Measurements from ENCODE around the gene MRPL44. TPM values are rescaled to one million over a fixed set of nuclear protein-coding genes. Genes with fewer than 3 reads are reported as not detected.
A peak's percentile ranks its signal among the peaks of the same experiment; 100 is the strongest.

The MRPL44 gene
- 12.8 and 17.8 TPM in 2 replicates for polyA plus RNA-seq (2011; rRNA removed)
- 3.3 and 4.3 TPM in 2 replicates for polyA minus RNA-seq (2011; rRNA and poly(A)+ RNA removed)

DNA sequence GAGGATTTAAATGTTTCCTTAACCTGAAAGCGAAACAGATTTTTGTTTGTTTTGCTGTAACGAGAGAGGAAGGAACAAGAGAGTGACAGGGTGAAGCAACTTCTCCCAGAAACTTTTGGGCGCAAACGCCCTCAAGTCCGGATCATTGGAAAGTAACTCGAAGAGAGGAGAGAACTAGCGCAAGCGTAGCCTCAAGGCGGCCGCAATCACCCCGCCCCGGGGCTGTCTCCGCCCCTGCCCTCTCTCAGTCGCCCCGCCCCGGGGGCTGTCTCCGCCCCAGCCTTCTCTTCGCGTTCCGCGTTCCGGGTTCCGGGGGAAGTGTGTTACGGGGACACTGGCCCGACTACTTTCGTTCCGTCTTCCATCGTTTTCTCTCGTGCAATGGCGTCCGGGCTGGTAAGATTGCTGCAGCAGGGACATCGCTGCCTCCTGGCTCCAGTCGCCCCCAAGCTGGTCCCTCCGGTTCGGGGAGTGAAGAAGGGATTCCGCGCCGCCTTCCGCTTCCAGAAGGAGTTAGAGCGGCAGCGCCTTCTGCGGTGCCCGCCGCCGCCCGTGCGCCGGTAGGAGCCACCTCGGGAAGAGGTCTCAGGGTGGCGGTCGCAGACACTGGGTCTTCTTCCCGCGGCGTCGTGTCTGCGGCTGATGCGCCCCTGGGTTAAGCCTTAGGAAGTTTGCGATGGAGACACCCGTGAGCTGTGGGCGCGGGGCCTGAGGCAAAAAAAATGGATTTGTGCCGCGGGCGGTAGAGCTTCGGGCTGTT, at the start of gene MRPL44:
Gene MRPL44 (plus strand): TSS at position 372 of the 760 bp plus-strand sequence. CDS start 10 bp downstream, at position 382.
- ChIA-PET POLR2A (no interaction called here), CTCF (interaction anchor here (0.9 to 2.6 kb wide), 3 partner anchors 13 to 327 kb away, joined by 3 to 19 read pairs (median 5); no protein-coding TSS in a partner anchor)
- H3K4me3 ChIP-seq (ENCODE audit: low read depth, low read length) = peak within 1 kb of the TSS; percentile 61
- peaks cover 4% of the 10 kb centered on the region for H3K36me3 ChIP-seq (ENCODE audit: control insufficient read depth, insufficient read depth, low read length)
- peak; percentile 67 for DNase-seq (ENCODE audit: low read depth)
- TF ChIP-seq, protein P1, sequence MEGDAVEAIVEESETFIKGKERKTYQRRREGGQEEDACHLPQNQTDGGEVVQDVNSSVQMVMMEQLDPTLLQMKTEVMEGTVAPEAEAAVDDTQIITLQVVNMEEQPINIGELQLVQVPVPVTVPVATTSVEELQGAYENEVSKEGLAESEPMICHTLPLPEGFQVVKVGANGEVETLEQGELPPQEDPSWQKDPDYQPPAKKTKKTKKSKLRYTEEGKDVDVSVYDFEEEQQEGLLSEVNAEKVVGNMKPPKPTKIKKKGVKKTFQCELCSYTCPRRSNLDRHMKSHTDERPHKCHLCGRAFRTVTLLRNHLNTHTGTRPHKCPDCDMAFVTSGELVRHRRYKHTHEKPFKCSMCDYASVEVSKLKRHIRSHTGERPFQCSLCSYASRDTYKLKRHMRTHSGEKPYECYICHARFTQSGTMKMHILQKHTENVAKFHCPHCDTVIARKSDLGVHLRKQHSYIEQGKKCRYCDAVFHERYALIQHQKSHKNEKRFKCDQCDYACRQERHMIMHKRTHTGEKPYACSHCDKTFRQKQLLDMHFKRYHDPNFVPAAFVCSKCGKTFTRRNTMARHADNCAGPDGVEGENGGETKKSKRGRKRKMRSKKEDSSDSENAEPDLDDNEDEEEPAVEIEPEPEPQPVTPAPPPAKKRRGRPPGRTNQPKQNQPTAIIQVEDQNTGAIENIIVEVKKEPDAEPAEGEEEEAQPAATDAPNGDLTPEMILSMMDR (IDR thresholded peaks at IDR 0.05; ENCODE audit: insufficient read depth, low read depth, low read length) = no peak
- H3K27me3 ChIP-seq (ENCODE audit: control insufficient read depth, insufficient read depth, low read length) = no peaks in the 10 kb centered on the region

DNA sequence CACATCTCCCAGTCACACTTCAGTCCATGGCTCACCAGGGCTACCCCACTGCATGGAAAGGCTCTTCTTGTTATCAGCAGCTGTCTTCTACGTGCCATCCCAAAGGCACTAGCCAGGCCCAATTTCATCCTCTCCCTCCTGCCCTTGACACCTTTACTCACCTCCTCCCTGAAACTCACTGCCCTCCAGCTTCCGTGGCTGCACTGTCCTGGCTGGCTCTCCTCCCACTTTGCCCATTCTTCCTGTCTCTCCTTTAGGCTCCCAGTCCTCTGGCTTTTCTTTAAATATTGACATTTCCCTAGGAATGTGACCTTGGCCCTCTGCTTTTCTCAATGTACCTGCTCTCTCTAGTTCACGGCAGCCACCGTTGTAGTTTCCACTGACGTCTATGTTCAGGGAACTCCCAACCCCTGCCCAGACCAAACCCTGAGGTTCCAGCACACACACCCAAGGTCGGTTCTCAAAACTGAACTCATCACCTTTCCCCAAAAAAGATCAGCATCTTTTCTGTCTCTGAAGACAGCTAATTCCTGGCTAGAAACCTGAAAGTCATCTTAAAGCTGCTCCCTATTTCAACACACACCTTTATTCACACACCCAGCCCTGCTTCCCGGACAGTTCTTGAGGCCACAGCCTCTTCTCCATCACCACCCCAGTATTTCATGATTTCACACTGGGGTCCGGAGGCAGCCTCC, 48.8 kb upstream of the MRPL44 start:
- TF ChIP-seq, protein P1 (IDR thresholded peaks at IDR 0.05; ENCODE audit: insufficient read depth, low read depth, low read length) = no peak
- CTCF ChIA-PET = interaction anchor here (0.6 to 1.2 kb wide), 2 partner anchors 12 to 15 kb away, joined by 3 read pairs; no protein-coding TSS in a partner anchor
- POLR2A ChIA-PET = no interaction called here
- peaks cover 3% of the 10 kb centered on the region; the same call in 1 of the 2 replicates for H3K36me3 ChIP-seq (ENCODE audit: control insufficient read depth, insufficient read depth, low read length)
- H3K4me3 ChIP-seq (ENCODE audit: low read depth, low read length) = no peak overlapping the region
- H3K27me3 ChIP-seq (ENCODE audit: control insufficient read depth, insufficient read depth, low read length) = no peaks in the 10 kb centered on the region
- DNase-seq (ENCODE audit: low read depth) = no peak

DNA sequence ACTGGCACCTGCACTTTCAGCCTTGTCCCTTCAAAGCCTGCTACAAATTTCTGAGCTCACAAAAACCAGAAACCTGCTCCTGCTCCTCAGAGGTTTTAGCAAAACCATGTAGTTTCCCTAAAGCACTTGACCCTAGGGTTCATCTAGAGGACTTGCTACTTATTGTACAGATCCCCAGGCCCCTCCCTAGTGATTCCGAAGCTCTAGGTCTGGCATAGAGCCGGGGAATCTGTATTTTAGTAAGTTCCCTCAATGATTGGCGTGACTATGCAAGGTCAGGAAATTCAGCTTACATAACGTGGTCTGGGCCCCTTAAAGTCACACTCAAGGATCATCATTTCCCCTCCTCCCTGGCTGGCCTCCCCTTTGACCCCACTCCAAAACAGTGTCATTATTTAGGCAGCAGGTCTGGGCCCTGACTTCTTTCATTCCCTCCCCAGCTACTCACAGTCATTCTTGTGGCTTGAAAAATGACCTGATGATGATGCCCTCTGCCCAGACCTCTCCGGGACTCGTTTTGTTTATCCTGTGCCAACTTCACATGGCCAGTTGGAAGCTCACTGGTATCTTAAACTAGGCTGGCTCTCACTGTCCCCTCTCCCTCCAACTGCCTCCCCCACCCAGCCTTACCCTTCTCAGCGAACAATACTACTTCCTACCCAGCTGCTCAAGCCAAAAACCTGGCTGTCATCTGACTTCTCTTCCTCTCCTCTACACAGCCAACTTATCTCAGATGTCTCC, 48.1 kb upstream of the MRPL44 start:
- DNase-seq (ENCODE audit: low read depth) = no peak
- ChIA-PET CTCF (interaction anchor here (1.2 kb wide), 1 partner anchor 15 kb away, joined by 3 read pairs; no protein-coding TSS in a partner anchor), POLR2A (no interaction called here)
- Histone ChIP-seq H3K27me3 (ENCODE audit: control insufficient read depth, insufficient read depth, low read length) (no peaks in the 10 kb centered on the region), H3K36me3 (ENCODE audit: control insufficient read depth, insufficient read depth, low read length) (peaks cover 3% of the 10 kb centered on the region; the same call in 1 of the 2 replicates), H3K4me3 (ENCODE audit: low read depth, low read length) (no peak overlapping the region)
- TF ChIP-seq, protein P1 (IDR thresholded peaks at IDR 0.05; ENCODE audit: insufficient read depth, low read depth, low read length) = no peak

DNA sequence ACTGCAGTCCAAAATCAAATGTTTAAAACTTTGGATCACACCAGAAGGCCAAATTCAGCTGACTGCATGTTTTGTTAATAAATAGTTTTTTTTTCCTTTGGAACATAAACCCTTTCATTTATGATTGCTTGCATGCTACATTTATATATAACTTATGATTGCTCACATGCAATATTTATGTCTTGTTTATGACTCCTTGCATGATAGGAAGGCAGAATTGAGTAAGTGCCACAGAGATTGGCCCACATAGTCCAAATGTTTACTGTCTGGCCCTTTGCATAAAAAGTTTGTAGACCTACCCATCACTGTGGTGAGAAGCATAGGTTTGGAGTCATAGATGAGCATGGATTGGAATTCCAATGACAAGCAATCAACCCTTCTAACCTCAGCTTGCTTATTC, 42.9 kb upstream of the MRPL44 start:
- DNase-seq (ENCODE audit: low read depth) = no peak
- peaks cover 2% of the 10 kb centered on the region; the same call in 1 of the 2 replicates for H3K36me3 ChIP-seq (ENCODE audit: control insufficient read depth, insufficient read depth, low read length)
- CTCF ChIA-PET = interaction anchor here (1.0 kb wide), 1 partner anchor 10 kb away, joined by 3 read pairs; no protein-coding TSS in a partner anchor

More for the DNA sequence above, 42.9 kb upstream of the MRPL44 start:
- H3K27me3 ChIP-seq (ENCODE audit: control insufficient read depth, insufficient read depth, low read length) = no peaks in the 10 kb centered on the region
- TF ChIP-seq, protein P1 (IDR thresholded peaks at IDR 0.05; ENCODE audit: insufficient read depth, low read depth, low read length) = no peak
- no peak overlapping the region for H3K4me3 ChIP-seq (ENCODE audit: low read depth, low read length)
- POLR2A ChIA-PET = no interaction called here

Measured in BJ (cell line).